NCI-H1694 (cell line): ENCODE results near the gene DUSP7.

Experiments used
- DNase-seq: peaks from one replicate; lab custom pipeline; 2025; lab: John Stamatoyannopoulos, UW

The DUSP7 gene

DNA sequence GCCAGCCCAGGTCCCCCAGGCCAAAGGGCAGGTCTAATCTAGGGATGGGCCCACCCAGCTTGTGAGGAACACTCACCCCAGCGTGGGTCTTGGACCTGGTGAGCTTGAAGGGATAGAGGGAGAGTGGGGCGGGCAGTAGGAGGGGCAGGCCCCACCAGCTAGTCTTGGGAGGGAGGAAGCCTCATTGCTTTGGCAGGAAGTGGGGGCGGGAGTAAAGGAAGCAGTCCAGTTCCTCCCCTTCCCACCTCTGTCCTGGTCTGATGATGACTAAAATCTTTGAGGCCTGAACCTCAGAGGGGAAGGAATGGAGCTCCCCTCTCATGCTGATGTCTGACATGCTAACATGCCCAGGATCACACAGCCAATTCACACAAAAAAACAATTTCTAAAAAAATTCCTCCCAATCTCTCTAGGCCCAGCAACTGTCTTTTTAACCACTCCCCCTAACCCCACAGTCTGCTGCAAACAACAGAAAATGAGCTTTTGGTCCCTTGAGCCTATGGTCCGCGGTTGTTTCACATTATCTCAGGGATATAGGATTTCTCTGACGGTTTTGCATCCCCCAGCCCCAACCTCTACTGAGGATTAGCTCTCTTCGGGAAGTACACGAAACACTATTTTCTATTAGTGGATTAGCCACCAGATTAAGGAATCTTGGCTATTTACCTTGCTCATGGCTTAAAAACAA lies 30.7 kb upstream of the DUSP7 start:
- DNase-seq = no peak

DNA sequence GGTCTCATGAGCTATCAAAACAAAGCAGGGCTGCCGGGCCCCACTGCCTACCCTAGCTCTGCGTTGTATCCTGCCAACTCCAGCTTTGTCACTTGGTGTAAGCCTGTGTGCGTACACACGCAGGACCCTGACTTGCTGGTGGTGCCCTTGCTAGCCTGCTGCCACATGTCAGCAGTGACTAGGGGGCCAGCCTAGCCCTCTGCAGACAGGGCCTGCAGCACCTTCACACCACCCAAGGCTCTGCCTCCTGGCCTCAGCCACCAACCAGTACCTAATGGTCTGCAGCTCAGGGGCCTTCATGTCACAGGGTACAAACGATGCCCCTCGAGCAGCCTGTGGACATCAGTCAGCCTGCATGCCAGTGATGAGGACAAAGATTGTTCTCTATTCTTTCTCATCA lies 30.1 kb upstream of the DUSP7 start:
- DNase-seq = no peak

DNA sequence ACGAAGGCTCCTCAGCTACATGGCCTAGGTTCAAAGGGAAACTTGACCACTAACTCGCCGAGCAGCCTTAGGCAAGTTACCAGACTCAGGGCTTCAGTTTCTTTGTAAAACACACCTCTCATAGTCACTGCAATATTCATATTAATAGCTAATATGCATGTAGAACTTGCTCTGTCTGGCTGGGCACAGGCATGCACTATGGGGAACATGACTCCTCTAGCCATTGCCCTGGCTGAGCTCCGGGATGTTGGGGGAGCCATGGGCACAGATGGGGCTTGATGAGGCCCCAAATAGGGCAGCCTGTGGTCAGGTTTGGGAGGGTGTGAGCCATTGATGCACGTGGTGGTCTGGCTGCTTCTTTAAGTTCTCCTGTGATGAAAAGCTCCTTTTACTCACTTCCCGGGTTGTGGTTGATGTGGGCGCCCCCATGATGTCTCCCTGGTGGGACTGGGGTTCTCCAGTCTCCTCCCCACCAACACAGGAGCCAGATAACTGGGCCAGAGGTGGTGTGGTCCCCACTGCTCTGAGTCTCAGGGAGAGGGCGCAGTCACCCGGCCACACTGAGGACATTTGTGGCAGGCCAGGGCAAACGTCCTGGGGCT lies 29.4 kb upstream of the DUSP7 start:
- DNase-seq = no peak

DNA sequence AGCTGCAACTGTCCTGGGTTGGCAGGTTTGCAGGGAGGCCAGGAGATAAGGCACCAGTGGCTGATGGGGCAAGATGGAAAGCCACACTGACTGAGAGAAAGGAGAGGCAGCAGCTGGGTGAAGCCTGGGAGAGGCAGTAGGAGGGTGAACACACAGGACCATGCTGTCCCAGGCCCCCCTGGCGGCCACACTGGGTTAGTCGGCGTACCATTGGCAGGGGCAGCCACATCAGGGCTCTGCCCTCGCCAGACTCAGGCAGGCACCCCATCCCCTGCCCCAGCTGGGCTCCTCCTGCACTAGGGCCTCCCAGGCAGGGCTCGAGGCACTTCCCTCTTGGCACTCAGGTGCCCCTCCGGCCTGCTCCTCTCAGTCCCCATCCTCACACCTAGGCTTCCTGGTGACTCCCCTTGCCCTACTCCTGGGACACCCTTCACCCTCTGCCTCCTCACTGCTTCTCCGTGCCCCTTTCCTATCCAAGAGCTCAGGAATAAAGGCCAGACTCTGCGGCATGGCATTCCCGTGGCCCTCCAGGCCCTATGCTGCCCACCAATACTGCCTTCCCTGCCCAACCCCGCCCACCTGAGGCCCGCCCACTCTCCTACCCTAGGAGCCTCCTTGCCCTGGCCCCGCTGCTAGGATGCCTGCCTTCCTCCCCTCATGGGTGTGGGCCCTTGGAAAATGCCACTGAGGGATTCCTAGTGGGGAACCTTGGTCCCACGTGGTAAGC lies 28.7 kb upstream of the DUSP7 start:
- DNase-seq = no peak

DNA sequence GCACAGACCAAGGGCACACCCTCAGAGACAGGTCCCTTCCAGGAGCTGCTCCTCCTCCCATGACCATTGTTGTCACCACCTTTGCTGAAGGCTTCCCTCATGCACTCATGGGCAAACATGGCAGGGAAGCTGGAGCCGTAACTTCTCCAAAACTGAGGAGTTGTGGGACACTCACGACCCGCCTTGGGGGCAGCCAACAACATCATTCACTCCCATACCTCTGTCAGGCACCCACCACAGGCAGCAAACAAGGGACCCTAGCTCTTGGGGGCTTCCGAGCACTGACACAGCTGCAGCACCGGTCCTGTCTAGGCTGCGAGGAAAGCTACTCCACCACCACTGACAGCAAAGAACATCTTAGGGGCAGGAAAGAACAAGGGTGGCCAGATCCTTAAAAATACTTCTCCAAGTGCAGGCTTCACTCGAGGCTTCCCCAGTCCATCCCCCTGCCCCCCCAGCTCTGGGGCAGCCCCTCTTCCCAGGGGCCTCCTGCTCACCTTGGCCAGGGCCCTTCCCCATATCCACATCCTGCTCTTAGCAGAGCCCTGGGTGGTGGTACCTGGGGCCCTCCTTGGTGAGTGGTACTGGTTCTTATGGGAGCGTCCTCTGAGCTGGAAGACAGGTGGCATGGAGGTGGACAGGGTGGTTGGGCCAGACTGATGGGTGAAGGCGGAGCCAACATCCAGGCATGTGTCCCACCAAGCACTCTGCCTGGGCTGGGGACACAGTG lies 28.0 kb upstream of the DUSP7 start:
- no peak for DNase-seq

DNA sequence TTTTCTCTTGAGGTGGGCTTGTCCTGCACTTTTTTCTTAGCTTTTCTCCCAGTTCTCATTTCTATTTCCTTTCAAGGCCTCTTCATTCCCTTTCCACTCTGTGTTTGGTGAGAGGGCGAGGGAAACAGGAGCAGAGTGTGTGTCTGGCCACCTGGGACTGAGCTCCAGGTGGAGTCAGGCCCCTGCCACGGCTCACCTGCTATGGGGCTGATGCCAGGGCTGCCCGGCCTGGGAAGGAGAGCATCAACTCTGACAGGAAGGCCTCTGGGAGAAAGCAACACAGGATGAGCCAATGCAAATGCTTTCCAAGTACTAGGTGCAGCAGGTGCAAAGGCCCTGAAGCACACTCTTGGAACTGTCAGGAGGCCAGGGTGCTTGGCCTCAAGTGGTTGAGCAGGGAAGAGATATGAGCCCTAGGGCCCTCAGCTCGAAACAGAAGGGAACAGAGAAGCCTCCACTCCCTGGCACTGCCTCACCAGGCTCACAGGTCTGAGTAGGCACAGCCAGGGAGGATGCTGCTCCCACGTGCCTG lies 27.3 kb upstream of the DUSP7 start:
- DNase-seq = no peak

DNA sequence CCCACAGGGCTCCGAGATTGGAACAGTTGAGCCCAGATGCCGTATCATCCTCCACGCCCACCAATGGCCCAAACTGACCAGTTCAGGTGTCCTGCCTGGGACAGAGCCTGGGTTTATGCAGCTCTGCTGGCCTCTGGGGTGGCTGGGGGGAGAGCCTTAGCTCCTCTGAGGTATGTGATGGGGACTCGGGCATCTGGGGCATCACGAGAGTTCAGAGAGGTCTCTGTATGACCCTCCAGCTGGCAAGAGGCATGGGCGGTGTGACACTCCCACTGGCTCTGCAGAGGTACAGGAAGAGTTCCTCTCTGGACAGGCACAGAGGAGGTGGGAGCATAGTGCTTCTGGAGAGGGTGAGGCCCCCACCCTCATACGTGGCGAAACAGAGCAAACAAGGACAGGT lies 26.6 kb upstream of the DUSP7 start:
- DNase-seq = no peak

DNA sequence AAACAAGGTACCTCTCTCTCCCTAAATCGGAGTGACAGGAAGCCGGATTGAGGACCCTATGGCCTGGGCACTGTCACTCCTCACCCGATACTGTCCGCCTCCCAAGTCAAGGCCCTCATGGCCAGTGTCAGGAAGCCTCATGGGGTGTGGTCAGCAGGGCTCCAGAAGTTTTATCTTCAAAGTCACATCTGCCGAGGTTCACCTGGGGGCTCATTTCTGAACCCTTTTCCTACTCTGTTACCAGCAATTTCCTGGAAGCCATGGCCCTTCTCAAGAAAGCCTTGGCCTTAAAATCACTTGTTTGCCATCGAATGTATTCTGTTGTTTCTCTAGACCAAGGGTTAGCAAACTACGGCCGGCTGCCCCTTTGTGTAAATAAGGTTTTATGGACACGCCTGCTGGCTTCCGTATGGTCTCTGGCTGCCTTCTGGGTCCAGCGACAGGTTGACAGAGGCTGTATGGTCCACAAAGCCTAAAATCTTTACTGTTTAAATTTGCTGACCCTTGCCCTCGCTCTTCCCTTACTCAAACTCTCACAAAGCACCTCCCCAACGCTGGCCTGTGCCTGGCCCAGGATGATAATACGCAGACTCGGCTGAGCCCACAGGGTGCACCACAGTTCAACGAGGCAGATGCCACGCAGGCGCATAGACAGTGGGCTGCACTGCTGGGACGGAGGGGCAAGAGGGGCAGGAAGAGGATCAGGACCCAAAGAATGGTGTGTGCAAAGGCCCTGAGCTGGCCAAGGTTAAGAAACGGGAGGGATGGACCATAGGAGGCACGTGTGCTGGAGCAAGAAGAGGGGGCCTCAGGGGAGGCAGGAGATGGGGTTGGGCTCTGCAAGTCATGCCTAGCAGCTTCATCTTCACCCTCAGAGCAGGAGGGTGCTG lies 24.7 kb upstream of the DUSP7 start:
- DNase-seq = no peak

DNA sequence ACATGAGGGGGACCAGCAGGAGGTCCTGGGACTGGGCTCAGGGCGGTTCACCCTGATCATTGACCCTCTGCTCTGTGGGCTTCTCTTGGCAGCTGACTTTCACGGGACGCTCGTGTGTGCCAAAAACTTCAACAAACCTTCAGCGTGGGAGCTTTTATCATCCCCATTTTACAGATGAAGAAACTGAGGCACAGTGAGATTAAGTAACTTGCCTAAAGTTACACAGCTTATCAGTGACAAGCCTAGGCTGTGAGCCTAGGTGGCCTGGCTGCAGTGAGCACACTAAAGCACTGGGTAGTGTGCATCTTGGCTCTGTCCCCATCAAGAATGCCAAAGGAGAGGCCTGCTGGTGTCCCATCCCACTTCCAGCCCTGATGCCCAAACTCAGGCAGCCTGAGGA lies 23.6 kb upstream of the DUSP7 start:
- no peak for DNase-seq

DNA sequence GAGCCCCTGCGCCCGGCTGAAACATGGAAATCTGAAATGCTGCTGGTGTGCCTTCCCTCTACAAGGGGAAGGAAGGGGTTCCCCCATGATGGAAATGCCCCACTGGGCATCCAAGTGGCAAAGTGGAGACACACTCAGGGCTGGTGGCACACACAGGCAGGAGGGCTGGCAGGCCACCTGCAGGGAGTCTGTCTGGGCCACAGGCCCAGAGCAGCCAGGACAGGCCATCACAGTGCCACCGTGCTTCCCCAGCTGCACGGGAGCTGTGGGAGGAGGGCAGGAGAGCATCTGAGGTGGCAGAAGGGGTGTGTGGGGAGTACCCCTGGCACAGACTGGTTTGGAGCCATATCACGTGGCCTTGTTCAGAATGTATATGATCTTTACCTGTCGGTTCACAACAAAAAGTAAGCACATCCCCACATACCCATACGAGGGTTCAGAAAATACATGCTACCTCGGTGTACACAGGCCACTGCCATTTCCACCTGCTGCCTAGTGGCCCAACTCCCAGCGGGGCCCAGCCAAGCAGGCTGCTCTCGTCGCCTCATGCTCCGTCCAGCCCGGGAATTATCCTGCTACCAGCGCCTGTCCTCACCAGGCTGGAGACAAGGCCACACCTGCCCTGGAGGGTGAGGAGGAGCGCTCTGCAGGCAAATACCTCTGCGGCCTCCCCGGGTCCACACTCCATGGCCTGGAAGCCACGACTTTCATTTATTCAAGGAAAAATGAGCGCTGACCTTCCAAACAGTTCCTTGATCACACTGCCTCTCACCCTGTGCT lies 22.6 kb upstream of the DUSP7 start:
- no peak for DNase-seq

DNA sequence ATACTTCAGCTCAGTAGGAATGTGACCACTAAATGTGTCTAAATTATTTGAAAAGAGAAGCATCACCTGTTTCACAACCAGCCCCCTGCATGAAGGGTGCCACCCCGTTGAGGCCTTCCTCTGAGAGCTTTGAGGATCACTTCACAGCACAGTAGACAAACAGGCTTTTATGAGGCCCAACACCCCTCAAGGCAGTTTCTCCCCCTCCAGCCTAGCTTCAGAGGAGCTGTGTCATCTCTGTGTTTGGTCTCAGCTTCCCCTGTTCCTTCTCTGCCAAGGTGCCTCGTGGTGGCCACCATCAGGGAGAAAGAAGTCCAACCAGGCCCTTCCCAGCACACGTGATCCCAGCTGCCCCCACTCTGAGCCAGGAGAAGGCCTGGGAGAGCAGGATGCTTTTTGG lies 21.6 kb upstream of the DUSP7 start:
- DNase-seq = no peak

DNA sequence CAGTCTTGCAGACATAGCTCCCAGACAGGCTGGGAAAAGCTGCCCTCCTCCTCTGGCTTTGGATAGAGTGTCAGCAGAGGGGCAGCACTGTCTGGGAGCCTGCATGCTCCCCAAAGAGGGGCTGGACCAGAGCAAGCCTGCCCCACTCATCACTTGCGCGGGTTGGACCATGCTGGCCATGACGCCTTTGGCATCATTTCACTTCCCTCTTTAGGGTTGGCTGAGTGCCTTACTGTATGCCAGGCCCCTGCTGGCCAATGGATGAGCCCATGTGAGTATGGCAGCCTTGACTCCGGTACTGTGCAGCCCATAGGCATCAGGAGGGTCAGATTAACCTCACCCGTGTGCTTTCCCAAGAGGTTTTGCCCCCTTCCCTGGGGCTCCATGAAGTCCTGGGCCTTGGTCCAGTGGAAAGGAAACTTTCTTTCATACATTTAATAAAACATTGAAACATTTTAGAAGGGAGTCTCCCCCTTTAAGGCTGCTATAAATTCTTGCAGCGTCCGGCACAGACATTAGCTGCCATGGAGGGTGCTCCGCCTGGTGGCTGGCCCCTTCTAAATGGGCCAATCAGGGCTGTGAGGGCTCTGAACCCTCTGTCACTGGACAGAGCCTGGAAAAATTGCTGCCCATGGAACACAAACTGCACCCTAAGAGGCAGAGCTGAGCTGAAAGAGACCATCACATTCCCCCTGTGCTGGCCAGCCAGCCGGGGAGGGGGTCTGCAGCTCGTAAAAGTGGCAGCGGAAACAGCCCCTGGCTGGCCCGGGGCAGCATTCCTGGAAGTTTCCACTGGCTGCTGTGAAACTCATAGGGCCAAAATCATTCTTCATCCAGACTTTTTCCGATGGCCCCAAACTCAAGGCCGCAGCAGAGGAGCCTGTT lies 20.8 kb upstream of the DUSP7 start:
- DNase-seq = no peak

DNA sequence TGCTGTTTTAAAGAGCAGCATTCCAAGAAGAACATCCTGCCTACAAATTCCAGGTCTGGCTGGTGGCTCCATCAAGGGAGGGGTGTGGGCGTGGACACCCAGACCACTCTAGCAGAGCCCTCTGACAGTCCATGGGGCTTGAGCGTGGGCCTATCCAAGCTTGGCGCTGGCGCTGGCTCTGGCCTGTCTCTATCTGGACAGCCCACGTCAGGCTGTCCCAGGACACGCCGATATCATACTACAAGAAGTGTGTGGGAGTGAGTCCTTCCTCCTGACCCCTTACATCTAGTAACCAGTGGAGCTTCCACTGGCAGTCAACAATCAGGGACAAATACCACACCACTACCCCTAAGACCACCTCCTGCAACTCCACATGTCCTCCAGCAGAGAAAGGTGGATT lies 17.1 kb upstream of the DUSP7 start:
- no peak for DNase-seq

DNA sequence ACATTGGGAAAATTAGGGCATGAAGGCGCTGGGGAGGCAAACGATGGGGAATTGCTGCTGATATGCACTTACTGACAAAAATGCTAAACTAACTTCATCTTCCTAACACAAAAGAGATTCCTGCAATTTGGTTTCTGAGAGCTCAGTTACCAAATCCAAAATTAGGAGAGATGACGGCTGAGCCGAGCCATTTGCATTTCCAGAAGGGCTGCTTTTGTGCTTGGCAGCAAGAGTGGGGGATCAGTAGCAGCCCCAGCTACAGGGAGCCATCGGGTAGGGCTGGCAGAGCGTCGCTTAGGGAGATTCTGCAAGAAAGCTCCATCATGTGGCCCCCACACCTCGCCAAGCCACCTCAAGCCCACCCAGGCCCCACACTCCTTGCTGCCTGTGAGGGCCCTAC lies 16.1 kb upstream of the DUSP7 start:
- no peak for DNase-seq

DNA sequence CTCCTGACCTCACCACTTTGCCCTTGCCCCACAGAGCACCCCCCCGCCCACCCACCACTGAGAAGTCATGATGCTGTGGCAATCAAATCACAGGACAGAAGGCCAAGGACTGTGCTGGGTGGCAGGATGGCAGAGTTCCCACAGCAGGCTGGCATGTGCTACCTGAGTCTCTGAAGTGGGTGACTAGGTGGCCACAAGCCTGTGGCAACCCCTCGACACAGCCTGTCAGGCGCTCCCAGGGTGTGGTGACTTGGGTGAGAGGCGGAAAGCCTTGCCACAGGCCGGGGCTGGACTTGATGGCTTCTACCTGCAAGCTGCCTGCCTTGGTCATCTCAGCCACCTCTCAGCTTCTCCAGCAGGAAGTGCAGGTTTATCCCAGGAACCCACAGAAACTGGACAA lies 15.6 kb upstream of the DUSP7 start:
- no peak for DNase-seq

DNA sequence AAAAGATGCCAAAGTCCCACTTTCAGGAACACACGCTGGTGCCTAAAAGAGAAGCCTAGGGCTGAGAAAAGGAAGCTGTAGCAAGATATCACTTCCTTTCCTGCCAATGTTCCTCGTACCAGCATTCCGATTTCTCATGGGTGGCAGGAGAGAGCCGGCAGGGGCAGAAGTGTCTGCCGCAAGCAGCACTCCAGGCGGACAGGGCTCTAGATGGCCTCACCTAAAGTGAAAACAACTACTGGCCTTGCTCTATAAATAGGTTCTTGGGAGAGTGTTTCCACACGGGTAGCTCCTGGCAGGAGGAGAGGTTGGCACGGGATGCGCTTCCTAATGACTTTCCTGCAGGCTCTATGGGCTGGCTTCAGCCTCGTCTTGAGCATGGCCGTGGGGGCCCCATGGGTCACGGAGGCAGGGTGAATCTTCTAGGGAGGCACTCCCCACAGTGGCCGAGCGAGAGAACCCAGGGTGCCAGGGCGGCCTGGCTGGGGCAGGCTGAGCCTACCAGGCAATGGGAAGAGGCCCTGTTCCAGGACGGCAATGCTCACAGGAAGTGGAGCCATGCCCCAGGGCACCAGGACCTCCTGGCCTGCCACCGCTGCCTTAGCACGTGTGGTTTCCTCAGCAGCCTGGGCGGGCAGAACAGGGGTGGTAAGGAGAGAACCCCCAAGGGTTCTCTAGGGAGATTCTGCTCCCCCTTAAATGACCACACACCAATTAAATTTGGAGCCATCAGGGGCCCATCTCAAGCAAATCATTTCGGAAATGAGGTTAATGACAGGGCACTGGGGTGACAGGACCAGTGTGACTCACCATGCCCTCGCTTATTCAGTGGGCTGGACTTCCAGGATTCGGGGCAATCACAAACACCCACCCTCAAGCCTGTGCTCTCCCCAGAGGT lies 14.6 kb upstream of the DUSP7 start:
- DNase-seq = no peak

DNA sequence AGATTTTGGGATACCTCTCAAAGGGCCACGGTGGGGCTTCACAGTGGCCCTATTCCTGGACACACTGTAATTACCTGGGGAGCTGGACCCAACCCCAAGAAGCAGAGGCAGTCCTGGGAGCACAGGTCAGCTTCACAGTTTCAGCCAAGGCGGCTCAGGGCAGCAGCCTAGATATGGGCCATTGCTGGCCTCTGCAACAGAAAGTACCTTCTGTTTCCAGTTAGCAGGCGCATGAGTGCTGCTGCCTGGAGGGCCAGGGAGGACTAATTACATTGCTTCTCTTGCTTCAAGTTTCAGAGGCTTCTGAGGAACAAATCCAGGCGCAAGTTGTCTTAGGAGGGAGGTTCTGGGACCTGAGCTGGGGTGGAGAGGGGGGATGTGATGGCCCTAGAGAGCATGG lies 13.5 kb upstream of the DUSP7 start:
- DNase-seq = no peak

DNA sequence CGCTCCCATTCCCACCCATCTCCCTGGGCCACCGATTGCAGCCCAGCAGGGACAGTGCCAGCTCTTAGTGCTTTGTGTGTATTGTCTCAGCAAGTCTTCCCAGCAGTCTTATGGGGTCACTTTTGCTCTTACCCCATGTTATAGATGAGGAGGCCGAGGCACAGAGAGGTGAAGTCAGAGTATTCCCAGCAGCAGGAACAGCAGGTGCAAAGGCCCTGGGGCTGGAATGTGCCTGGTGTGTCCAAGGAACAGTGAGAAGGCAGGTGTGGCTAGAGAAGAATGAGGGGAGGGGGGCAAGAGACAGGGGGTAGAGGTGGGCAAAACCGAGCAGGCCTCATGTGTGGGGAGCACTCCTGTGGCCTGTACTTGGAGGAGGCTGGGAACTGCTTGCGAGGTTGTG lies 12.8 kb upstream of the DUSP7 start:
- no peak for DNase-seq

DNA sequence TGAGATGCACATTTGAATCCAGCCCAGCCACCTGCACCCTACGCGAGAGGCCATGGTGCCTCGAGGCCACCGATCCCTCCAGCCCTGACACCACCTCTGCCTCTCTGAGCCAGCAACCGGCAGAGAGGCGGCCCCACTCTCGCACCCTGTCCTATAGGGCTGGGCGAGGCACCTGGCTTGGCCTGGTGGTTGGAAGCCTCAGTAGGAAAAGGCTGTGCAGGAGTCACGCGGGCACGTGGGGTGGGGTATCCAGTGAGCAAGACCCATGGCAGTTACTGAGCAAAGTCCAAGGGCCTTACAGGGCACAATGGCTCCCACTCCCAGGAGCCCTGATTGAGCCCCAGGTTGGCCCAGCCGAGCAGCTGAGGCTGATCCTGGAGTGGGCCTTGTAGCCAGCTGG lies 12.4 kb upstream of the DUSP7 start:
- no peak for DNase-seq
